Medulla oblongata (tissue), 1 donor: Measurements from ENCODE around the gene LRRC1.
A peak's percentile ranks its signal among the peaks of the same experiment; 100 is the strongest.

Experiments used
- DNase-seq: peaks from one replicate; pipeline ENCODE4 v3.0.0-alpha.2; 2015; ENCODE audit errors: extremely low spot score

LRRC1 gene

GRCh38 chr6:53888931-53889330 is 94.1 kb downstream of the LRRC1 start:
- no peak for DNase-seq

DNA sequence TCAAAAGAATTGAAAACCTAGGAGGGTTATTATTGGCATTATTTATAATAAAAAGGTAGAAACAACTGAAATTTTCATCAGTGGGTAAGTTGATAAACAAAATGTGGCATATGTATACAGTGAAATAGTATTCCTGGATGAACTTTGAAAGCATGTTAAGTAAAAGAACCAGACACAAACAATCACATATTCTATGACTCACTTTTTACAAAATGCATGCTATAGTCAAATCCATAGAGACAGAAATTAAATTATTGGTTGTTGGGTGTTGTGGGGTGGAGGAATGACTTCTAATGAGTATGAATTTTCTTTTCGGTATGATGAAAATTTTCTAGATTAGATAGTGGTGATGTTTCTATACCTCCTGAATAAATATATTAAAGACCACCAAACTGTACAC is 94.6 kb downstream of the LRRC1 start:
- DNase-seq = no peak

DNA sequence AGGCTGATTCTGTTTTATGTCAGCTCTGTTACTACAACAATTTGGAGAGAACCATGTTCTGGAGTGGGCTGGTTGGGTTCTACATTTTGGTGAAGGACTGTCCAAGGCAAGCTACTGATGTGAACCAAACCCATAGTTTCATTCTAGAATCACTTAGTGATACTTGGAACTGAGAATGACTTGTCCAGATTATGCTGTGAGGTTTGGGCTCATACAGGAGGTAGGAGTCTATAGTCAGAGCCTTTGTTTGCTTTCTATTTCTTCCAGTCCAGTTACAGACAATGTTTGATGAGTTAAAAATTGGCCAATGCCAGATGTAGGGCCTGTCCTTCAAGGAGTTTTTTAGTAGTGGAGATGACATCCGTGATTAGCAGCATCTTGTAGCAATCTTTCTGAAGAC is 97.9 kb downstream of the LRRC1 start:
- no peak for DNase-seq

DNA sequence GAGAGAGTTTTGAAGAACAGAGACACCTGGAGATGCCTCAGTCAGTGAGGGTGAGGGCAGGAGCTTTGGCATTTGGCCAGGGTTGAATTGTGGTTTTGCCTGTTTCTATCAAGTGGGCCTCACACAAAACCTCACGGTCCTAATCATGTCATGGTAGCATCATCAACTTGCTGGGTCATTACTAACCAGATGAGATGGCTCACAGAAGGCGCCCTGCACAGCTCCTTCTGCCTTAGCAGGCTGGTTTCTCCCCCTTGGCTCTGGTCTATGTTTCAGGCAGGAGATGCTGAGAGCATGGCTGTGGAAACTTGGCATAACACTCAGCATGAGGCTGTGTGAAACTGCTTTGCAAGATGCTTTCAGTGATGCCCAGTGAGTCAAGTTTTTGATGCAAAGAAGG is 99.3 kb downstream of the LRRC1 start:
- DNase-seq = peak; percentile 68

DNA sequence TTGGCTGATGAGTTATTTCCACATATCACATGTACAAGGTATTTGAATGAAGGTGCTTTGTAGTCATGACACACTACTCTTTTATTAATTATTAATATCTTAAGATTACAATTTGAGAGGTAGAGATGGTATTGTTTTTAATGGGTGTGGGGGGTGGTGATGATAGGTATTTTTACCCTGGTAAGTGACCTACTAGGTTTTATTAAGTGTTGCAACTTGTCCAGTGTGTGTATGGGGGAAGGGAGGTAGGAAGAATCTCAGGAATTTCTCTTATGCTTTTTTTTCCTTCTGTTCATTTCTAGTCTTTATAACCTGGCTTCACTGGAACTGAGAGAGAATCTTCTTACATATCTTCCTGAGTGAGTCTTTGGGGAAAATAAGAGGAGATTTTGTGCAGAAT is 101.4 kb downstream of the LRRC1 start:
- DNase-seq = no peak

DNA sequence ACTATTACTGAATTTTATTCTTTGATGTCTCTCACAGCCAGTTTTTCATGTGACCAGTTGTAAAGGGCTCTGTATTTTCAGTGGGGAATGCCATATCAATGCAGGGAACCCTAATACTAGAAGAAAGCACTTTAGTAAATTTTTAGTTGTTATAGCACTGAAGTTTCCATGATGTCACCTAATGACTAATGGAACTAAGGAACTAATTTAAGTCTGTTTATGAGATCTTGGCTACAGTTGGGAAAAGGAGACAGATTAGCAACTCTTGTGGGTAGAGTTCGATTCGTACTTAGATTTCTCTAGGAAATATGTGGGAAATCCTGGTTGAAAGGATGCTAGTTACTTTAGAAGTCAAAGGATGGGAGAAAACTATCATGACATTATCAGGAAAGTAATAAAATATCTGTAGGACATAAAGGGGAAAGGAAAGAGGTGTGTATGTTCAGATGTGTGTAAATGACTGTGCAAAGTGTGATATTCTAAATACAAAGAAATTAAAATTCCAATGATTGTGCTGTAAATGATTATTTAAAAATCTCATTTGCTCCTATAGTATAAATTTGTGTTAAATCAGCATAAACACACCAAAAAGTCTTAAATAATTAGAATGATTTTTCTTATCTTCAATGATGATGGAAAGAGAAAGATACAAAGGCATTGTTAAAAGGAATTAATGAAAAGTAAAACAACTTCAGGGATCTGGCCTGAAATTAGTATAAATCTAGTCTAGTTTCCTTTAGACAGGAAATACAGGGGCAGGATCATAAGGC is 103.4 kb downstream of the LRRC1 start:
- DNase-seq = no peak

DNA sequence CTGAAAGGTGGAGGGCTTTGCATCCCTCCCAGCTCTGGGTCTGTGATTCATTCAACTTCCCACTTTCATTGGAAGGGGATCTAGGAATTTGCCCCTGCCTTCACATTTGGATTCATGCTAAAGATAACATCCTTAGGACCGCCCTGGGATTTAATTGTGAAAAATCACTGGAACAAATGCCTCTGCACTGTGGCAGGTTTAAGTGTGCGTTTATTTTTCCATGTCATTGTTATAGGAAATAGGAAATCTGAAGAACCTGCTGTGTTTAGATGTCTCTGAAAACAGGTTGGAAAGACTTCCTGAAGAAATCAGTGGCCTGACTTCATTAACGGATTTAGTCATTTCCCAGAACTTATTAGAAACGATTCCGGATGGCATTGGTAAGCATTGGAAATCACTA is 104.7 kb downstream of the LRRC1 start:
- no peak for DNase-seq

- no peak for DNase-seq
Observed at GRCh38 chr6:53903357-53903756, 108.6 kb downstream of the LRRC1 start.

DNA sequence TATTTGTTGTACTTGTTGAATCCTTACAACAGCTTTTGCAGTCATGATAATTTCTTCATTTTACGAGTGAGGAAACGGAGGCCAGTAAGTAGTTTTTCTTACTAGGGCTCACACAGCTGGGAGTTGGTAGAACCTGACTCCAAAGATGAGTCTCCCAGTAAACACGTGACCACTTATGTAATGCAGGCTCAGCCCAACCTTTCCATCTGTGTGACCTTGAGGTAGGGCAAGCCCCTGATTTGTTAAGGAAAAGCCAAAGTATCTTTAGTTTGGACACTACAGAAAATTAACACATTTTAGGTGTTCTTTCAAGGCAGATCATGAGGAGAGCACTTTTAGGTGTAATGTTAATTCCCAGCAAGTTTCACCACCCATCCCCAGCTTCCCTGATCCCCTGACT is 111.3 kb downstream of the LRRC1 start:
- DNase-seq = no peak

GRCh38 chr6:53906842-53907241 is 112.0 kb downstream of the LRRC1 start:
- peak; percentile 56 for DNase-seq

DNA sequence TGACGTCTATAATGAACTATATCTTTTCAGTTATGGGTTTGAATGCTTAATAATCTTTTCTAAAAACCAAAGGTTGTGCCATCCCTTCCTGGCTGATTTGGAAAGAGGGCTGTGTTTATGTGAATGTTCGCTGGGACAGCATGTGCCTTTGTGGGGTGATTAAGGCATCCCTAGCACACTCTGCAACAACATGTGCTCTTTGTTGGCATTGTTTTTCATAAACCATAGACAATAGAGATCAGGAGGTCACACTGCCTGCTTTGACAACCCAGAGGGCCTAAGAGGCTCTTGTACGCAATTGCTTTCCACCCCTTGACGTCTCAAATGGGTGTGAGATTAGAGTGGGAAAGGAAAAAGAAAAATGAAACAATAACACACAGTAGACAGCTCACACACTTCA is 116.0 kb downstream of the LRRC1 start:
- DNase-seq = peak; percentile 62

GRCh38 chr6:53912661-53913060 is 117.9 kb downstream of the LRRC1 start:
- DNase-seq = peak; percentile 69

- DNase-seq = no peak
Observed at GRCh38 chr6:53913286-53913685, 118.5 kb downstream of the LRRC1 start.

- DNase-seq = no peak
Observed at GRCh38 chr6:53915026-53915691, 120.4 kb downstream of the LRRC1 start.

GRCh38 chr6:53916804-53917463 is 122.1 kb downstream of the LRRC1 start:
- peak; percentile 71 for DNase-seq

DNA sequence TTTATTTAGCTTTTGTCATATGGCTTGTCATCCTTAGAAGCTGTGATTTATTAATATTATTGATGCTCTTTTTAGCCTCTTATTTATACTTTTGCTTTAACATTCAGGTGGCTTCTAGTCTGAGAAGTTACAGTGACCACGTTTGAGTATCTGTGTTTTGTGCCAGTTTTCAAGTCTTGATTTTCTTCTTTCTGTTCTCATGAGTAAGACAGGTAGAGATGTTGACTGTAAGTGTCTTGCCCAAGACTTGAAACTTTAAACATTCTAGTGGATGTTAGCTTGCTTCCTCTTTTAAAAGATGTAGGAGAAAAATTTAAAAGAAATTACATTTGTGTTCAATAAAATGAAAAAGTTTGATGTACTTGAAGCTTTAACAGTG is 122.6 kb downstream of the LRRC1 start:
- DNase-seq = no peak

GRCh38 chr6:53918854-53919510 is 124.2 kb downstream of the LRRC1 start:
- DNase-seq = no peak

- DNase-seq = no peak
Observed at GRCh38 chr6:53919881-53920360, 125.1 kb downstream of the LRRC1 start.

GRCh38 chr6:53920881-53921280 is 126.1 kb downstream of the LRRC1 start:
- DNase-seq = no peak

DNA sequence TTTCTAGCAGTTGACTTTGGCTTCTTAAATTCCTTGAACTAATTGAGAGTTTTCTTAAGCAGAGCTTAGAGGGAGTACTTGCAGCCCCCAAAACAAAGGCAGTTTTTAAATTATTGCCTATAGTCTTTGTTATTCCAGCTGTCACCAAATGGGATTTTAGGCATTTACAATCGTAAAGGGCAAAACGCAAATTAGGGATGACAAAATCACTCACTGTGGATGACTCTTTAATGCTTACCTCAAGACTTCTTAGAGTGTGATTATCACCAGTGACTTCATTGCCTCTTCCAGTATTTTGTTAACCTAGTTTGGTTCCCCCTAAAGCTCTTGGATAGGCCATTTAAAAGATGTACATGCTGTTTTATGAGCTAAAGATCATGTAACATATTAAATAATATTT is 126.8 kb downstream of the LRRC1 start:
- no peak for DNase-seq

GRCh38 chr6:53922539-53922981 is 127.8 kb downstream of the LRRC1 start:
- DNase-seq = no peak

DNA sequence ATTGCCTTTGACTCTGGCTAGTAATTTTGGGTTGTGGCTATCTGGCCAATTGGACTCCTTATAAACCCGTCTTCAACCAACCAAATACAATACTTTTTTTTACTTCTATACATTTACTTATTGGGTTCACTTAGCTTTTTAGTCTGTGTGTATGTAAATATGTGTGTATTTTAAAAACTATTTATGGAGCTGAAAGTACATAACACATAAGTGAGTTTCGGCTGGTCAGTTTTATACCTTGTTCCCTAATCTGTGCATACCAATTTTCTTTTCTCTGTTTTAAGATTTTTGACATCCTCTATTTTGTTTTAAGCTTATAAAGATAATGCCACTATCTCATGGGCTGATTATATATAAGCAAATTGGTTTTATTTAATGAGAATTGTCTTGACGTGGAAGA is 129.5 kb downstream of the LRRC1 start:
- DNase-seq = no peak
